Stimulated activated CD4-positive, alpha-beta T cell treated with anti-CD3 and anti-CD28 coated beads, TNF-alpha, amount 100 ng/mL, for 24 hours (primary cell): ENCODE measurements around the gene MBD4.

Source experiments
- DNase-seq, 3 experiments: peaks; one replicate each; pipeline ENCODE4 v3.0.0-alpha.2; 2020; ENCODE audit warnings: low read depth in 3 of 3

MBD4 gene

GRCh38 chr3:129383292-129383860 lies 56.4 kb downstream of the MBD4 start:
- peak in 2 of 3 experiments; percentile 15 to 34 for DNase-seq

DNA sequence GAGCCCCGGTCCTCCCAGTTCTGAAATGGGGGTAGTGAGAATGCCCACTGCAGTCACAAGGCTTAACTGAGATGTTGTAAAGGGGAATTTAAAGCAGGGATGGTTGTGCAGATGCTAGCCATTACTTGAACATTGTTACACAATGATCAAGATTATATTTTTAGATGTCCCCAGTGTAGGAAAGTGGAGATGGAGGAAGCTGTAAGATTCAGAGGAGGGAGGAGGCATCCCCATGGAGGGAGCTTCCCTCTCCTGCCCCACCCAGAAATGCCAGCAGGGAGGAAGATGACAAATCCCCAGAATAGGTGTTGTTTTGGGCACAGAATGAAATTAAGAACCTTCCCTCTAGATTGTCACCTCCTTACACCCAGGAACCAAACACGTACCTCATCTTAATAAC lies 57.4 kb downstream of the MBD4 start:
- no peak for DNase-seq
